GM18873 (cell line): Measurements from ENCODE around the gene CDKN2D.
"Not testable (repeated sequence)": the region's sequence is repeated elsewhere in the genome, so short reads cannot be mapped to it uniquely, and the experiment has no call there.

Source experiments
- ATAC-seq: cut with Tn5 transposase; IDR thresholded peaks from one replicate; pipeline ENCODE4 v1.9.1; 2021; ENCODE audit warnings: mild to moderate bottlenecking, moderate library complexity, moderate number of reproducible peaks; ENCODE audit not compliant: unreplicated experiment, low FRiP score

Gene CDKN2D

GRCh38 chr19:10582091-10582490, 13.3 kb upstream of the CDKN2D start:
- no peak for ATAC-seq

DNA sequence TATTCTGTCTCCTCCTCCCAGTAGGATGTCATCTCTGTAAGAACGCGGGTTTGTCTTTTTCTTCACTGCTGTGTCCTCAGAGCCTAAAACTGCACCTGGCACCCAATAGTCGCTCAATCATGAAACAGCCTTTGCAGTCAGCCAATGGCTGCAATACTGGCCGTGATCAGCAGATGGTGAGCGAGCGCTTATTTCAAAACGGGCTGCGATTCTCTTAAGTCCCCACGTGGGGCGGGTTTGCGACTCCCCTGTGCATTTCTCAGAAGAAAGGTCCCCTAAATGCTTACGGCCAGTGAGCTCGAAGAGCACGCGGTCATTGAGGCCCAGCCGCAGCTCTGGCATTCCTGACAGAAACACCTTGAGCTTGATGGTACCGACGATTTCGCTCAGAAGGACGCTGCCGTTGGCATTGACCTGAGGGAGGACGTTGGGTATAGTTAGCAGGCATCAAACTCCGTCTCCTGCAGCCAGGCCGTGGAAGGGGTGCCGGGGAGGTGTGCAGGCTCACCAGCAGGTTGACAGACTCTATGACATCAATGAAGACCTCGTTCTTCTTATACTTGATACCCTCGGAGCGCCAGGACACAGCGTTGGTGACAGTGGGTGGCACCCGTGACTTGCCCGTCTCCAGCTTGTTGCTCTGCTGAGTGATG, 12.3 kb upstream of the CDKN2D start:
- no peak for ATAC-seq

GRCh38 chr19:10577951-10578350, 9.2 kb upstream of the CDKN2D start:
- ATAC-seq = no peak

DNA sequence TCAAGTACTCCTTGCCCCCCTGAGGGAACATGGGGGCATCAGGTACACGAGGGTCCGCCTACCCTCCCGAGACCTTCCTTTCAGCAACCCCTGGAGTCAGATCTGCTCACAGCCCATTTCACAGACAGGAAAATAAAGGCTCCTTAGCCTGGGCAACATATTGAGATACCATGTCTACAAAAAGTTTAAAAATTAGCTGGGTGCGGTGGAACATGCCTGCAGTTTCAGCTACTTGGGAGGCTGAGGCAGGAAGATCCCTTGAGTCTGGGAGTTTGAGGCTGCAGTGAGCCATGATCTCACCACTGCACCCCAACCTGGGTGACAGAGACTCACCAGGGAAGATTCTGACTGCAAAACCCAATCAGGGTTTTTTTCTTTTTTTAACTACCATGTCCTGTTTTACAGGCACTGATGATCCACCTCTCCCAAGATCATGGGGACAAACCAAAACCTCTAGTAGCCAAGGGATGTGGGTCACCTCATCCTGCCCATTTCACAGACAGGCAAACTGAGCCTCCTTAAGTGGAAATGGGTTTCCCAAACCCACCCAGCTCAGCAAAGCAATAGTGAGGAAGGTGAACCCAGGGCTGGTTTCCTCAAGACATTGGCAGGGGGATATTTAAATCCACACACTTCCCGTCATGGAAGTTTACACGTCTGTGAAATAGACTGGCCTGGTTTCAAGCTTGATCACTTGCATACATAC, 6.4 kb upstream of the CDKN2D start:
- no peak for ATAC-seq

- ATAC-seq = no peak
Measured at GRCh38 chr19:10574462-10574861, 5.7 kb upstream of the CDKN2D start.

DNA sequence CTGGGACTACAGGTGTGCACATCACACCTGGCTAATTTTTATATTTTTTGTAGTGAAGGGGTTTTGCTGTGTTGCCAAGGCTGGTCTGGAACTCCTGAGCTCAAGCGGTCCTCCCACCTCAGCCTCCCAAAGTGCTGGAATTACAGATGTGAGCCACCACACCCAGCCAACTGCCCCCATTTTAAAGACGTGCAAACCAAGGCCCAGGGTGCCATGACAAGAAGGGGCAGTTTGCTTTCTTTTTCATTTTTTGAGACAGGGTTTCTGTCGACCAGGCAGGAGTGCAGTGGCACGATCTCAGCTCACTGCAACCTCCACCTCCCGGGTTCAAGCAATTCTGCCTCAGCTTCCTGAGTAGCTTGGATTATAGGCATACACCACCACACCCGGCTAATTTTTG, 5.0 kb upstream of the CDKN2D start:
- ATAC-seq = not testable (repeated sequence)

DNA sequence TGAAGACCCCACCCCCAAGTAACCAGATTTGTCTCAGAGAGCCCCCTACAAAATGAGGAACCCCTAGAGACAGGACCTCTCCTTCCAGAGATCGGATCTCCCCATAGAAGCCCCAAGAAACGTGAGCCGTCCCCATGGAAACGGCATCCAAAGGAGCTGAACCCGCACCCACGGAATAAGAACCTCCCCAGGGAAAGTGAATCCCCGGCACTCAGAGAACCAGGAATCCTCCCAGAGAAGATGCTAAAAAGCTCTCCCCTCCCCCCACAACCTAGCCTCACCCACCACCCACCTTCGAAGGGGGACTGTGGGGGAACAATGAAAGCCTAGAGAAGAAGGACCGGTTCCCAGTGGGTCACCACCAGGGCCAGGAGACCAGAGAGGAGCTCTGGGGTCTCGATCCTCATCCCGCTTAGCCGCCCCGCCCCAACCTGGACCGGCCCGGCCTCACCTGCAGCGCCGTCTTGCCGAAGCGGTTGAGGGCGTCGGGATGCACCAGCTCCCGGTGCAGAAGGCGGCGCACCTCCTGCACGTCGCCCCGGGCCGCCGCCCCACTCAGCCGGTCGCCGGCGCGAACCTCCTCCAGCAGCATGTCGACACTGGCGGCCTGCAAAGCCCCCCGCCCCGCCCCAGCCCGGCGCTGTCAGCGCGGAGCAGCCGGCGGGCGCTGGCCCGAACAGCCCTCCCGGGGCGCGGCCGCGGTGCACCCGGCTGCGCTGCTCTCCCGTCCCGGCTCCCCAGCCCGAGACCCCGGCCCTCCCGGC, 535 bp downstream of the CDKN2D start:
- no peak for ATAC-seq

GRCh38 chr19:10567656-10568055, 1.1 kb downstream of the CDKN2D start:
- no peak for ATAC-seq

- no peak for ATAC-seq
Measured at GRCh38 chr19:10566658-10567410, 1.9 kb downstream of the CDKN2D start.

DNA sequence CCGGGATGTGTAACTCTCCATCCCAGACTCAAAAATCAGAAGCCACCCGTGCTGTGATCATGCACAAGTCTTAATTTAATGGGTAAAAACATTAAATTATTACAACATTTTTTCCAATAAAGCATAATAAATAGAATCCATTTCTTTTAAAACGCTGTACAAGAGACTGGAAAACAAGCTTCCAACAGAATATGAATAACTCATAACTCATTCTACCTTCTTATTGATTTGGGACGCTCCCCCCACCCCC, 2.4 kb downstream of the CDKN2D start:
- ATAC-seq = no peak

DNA sequence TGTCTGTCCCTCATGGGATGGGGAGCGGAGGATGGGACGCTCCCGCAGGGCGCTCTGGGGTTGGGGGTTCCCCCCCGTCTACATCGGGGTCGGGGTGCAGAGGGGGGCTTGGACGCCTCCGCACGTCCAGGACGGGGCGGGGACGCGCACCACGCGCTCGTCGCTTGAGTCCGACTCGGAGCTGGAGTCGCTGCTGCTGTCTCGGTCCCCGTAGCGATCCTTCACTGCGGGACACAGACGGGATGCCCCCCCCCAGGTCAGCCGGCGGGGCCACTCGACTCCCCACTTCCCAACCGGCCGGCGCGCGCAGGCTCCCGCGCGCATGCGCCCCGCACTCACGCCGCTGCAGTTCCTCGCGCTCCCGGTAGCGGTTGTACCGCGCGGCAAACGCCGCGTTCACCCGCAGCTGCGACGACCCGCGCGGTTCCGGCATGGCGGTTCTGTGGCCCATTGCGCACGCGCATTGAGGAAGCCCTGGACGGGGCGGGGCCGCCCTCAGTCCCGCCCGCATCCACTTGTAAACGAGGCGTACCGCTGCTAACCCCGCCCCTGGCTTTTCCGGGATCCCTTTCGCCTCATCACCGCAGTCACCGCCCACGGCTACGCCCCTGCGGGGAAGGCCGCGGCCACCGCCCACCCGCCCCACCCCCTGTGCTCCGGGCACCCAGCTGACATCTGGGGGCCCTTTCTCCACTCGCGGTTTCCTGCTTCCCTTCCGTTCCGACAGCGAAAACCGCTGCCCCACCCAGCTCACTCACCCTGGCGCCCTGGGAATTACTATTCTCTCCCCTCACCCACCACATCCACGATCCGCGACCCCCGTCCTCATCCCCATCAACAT, 3.0 kb downstream of the CDKN2D start, which contains the start of gene KRI1:
KRI1 (minus strand) TSS at position 444 of the 841 bp plus-strand sequence; CDS start at position 433, 11 bp downstream.
- peak; percentile 50 for ATAC-seq

- no peak for ATAC-seq
Measured at GRCh38 chr19:10565028-10565566, 3.7 kb downstream of the CDKN2D start.

GRCh38 chr19:10562609-10563008, 6.2 kb downstream of the CDKN2D start:
- no peak for ATAC-seq

- ATAC-seq = no peak
Measured at GRCh38 chr19:10560154-10560553, 8.6 kb downstream of the CDKN2D start.

DNA sequence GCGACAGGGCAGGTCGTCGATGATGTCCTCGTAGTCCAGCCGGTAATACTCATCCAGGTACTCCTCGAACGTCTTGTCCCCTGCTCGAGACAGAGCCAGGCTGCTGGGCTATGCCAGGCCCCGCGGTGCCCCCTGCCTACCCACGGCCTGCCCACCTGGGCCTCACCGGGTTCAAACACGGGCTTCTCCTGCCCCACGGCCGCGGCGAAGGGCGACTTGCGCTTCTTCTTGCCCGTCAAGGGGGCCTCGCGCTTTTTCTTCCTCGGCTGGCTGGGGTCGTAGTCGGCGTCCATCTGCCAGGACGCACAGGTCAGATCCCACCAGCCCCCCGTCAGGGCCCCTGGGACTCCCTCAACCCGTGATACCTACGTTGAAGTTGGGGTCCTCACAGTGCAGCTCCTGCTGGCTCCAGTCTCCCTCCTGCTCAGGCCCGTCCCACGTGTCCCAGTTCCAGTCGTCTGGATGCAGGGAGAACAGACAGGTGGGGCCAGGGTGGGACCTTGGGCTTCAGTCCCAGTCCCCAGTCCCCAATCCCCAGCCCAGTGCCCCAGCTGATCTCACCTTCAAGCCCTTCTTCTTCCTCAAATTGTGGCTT, 11.1 kb downstream of the CDKN2D start:
- no peak for ATAC-seq

DNA sequence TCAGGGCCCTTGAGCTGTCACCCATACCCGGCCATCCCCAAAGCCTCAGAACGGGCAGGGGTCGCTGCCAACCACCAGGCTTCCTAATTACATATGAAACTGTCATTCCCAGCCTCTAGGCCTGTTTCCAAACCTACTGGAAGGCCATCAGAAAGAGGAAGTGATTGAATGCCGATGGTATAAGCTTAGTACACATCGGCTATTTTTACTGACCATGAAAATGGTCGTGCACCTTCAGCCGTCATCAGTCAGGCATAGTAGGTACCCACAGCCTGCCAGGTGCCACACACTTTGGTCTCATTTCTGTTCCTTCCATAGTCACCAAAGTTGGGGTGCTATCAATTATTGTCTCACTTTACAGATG, 13.2 kb downstream of the CDKN2D start:
- ATAC-seq = no peak

DNA sequence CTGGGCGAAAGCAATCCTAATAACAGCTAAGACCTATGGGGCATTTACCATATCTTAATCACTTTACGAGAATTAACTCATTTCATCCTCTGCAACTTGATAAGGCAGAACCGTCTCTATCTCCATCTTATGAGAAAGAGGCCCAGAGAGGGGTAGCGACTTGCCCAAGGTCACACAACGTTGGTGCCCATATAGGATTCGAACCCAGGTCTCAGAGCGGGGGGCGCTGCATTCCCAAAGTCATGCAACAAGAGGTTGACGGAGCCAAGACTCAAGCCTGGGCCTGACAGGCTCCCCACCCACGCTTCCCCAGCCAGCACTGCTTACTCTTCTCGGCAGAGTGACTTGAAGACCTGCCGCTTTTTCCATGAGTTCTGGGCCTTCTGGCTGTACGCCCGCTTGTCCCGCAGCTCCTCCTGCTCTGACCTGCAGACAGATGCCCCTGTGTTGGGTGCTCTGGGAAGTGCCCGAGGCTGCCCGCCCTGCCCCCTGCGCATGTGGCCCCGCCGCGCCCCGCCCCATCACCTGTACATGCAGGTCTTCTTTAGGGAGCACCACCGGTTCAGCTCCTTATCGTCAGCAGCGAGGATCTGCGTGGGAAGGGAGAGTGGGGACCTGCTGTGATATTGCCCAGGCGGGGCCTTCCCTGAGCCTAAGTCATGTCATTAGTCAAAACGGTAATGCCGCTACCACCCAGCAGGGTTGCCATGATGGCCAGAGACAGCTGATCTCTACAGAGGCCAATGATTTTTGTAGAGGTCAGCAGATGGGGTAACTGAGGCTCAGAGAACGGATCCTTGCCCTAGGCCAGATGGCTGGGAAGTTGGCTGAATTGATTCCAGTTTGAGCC, 13.8 kb downstream of the CDKN2D start:
- ATAC-seq = no peak

- ATAC-seq = peak; percentile 61
Measured at GRCh38 chr19:10553943-10554381, 14.8 kb downstream of the CDKN2D start.
